Smooth muscle cell (in vitro differentiated cells): ENCODE results near the gene CEP131. TPM values are rescaled to one million over a fixed set of nuclear protein-coding genes. Genes with fewer than 3 reads are reported as not detected.

ENCODE experiments used
- DNase-seq: peaks from one replicate; lab custom pipeline; 2025; ENCODE audit not compliant: unreplicated experiment; lab: John Stamatoyannopoulos, UW
- H2AFZ ChIP-seq: fragments of 200-600 bp; sonication (generic); 2 replicates; pipeline ENCODE4 v1.6.0; 2016; ENCODE audit warnings: antibody characterized with exemption, low read depth, mild to moderate bottlenecking
- H3F3A ChIP-seq: fragments of 200-600 bp; sonication (generic); 2 replicates; pipeline ENCODE4 v1.6.0; 2017; ENCODE audit warnings: antibody characterized with exemption, low read depth
- H3K27ac ChIP-seq: fragments of 200-600 bp; sonication (generic); 2 replicates; pipeline ENCODE4 v1.5.1; 2016; ENCODE audit warnings: low read depth, mild to moderate bottlenecking
- H3K27me3 ChIP-seq: fragments of 200-600 bp; sonication (generic); 2 replicates; pipeline ENCODE4 v1.6.1; 2016; ENCODE audit warnings: low read depth, mild to moderate bottlenecking
- H3K36me3 ChIP-seq: fragments of 200-600 bp; sonication (generic); 2 replicates; pipeline ENCODE4 v1.5.1; 2016; ENCODE audit warnings: low read depth
- H3K4me1 ChIP-seq: fragments of 200-600 bp; sonication (generic); 2 replicates; pipeline ENCODE4 v1.5.1; 2016; ENCODE audit warnings: low read depth
- H3K4me2 ChIP-seq: fragments of 200-600 bp; sonication (generic); 2 replicates; pipeline ENCODE4 v1.6.0; 2016; ENCODE audit warnings: mild to moderate bottlenecking
- H3K4me3 ChIP-seq: fragments of 200-600 bp; sonication (generic); 2 replicates; pipeline ENCODE4 v1.5.1; 2016; ENCODE audit warnings: mild to moderate bottlenecking
- H3K79me2 ChIP-seq: fragments of 200-600 bp; sonication (generic); 2 replicates; pipeline ENCODE4 v1.6.0; 2016; ENCODE audit warnings: low read depth, mild to moderate bottlenecking
- H3K9ac ChIP-seq: fragments of 200-600 bp; sonication (generic); 2 replicates; pipeline ENCODE4 v1.6.0; 2016; ENCODE audit warnings: low read depth
- H3K9me3 ChIP-seq: fragments of 200-600 bp; sonication (generic); replicated peaks from 2 replicates; pipeline ENCODE4 v1.5.1; 2016; ENCODE audit warnings: low read depth
- H4K20me1 ChIP-seq: fragments of 200-600 bp; sonication (generic); 2 replicates; pipeline ENCODE4 v1.6.0; 2016; ENCODE audit warnings: low read depth
- WGBS: methylation state at CpG from one replicate; pipeline ENCODE4 v1.1.7; 2016; ENCODE audit warnings: low lambda C conversion rate; 5-methylcytosine and 5-hydroxymethylcytosine counted together
- polyA plus RNA-seq: library from polyadenylated mRNA; unstranded; fragments of >200 nt; fragmentation: Nextera tagmentation; extraction: Ambion mirVana; gene quantifications from 2 replicates; pipeline ENCODE4 v1.2.1, GENCODE V29; 2016
- total RNA-seq: library from RNA; depleted of rRNA; stranded (reverse); fragments of >200 nt; gene quantifications from 2 replicates; pipeline ENCODE4 v1.2.3, GENCODE V29; 2014
- TF ChIP-seq, protein P1 (sequence below): fragments of 200-600 bp; sonication (generic); IDR thresholded peaks from 2 replicates; pipeline ENCODE4 v1.5.1; 2017; ENCODE audit warnings: borderline replicate concordance, mild to moderate bottlenecking, antibody characterized with exemption; ENCODE audit not compliant: insufficient read depth, poor library complexity, severe bottlenecking

Gene CEP131
- total and polyA plus RNA-seq, 2 experiments from 2014 or later: 3.0 to 13.4 TPM

DNA sequence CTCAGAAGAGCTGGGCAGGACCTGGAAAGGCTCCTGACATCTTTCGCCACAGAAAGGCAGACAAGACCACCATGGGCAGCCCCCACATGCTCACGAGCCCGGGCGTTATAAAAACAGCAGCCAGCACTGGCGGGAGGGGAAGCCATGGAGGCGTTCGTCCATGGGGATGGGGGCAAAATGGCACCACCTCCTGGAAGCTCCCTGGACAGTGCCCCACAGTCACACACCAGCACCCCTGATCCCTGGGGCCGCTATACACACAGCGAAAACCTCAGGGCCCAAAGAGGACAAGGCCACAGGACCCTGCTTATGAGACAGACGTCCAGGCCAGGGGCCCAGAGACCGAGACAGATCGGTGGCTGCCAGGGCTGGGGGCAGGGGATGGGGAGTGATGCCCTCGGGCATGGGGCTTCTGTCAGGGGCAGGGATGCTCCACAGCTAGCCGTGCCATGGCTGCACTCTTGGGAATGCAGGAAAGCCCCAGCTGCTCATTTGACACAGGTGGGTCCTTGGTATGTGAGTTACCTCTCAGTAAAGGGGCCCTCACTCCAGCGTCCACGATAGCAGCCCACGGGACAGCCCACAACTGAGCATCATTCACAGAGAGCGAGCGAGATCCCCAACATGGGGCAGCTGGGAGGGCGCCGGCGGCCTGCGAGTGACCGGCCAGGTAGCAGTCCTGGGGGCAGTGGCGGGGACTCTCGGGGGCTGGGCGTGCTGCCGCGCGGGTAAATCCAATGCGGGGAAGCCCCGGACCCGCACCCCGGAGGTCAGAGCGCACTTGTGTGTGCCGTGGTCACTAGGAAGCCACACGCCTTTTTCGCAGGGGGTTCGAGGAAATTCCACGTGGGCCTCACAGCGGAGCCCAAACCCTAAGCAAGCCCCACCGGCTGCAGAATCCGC is 63.8 kb downstream of the CEP131 start:
- Histone ChIP-seq H3K79me2 (no peaks in the 10 kb centered on the region), H3K4me2 (no peak overlapping the region), H3K9ac (no peak overlapping the region), H3K27ac (no peak overlapping the region), H2AFZ (no peak overlapping the region), H4K20me1 (no peaks in the 10 kb centered on the region), H3K4me1 (no peaks in the 10 kb centered on the region), H3K4me3 (no peak overlapping the region), H3K36me3 (no peaks in the 10 kb centered on the region), H3F3A (no peaks in the 10 kb centered on the region), H3K9me3 (no peaks in the 10 kb centered on the region), H3K27me3 (no peaks in the 10 kb centered on the region)
- WGBS: 95% methylated on average over 36 of the region's 43 CpGs
- DNase-seq: no peak
- TF ChIP-seq, protein P1, sequence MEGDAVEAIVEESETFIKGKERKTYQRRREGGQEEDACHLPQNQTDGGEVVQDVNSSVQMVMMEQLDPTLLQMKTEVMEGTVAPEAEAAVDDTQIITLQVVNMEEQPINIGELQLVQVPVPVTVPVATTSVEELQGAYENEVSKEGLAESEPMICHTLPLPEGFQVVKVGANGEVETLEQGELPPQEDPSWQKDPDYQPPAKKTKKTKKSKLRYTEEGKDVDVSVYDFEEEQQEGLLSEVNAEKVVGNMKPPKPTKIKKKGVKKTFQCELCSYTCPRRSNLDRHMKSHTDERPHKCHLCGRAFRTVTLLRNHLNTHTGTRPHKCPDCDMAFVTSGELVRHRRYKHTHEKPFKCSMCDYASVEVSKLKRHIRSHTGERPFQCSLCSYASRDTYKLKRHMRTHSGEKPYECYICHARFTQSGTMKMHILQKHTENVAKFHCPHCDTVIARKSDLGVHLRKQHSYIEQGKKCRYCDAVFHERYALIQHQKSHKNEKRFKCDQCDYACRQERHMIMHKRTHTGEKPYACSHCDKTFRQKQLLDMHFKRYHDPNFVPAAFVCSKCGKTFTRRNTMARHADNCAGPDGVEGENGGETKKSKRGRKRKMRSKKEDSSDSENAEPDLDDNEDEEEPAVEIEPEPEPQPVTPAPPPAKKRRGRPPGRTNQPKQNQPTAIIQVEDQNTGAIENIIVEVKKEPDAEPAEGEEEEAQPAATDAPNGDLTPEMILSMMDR: no peak

GRCh38 chr17:81157848-81158687 is 64.7 kb downstream of the CEP131 start:
- no peaks in the 10 kb centered on the region for H3K4me1 ChIP-seq
- TF ChIP-seq, protein P1: no peak
- 93% methylated on average over 39 of the region's 39 CpGs for WGBS
- H3K9me3 ChIP-seq: no peaks in the 10 kb centered on the region
- H4K20me1 ChIP-seq: no peaks in the 10 kb centered on the region
- DNase-seq: no peak
- H3F3A ChIP-seq: no peaks in the 10 kb centered on the region
- H3K27ac ChIP-seq: no peak overlapping the region
- no peak overlapping the region for H2AFZ ChIP-seq
- no peak overlapping the region for H3K4me3 ChIP-seq
- H3K79me2 ChIP-seq: no peaks in the 10 kb centered on the region
- H3K9ac ChIP-seq: no peak overlapping the region
- no peaks in the 10 kb centered on the region for H3K36me3 ChIP-seq
- no peaks in the 10 kb centered on the region for H3K27me3 ChIP-seq
- no peak overlapping the region for H3K4me2 ChIP-seq

GRCh38 chr17:81156866-81157805 is 65.6 kb downstream of the CEP131 start:
- no peak overlapping the region for H3K9ac ChIP-seq
- H3K27me3 ChIP-seq: no peaks in the 10 kb centered on the region
- H3K79me2 ChIP-seq: no peaks in the 10 kb centered on the region
- H3K9me3 ChIP-seq: no peaks in the 10 kb centered on the region
- no peaks in the 10 kb centered on the region for H3K36me3 ChIP-seq
- no peaks in the 10 kb centered on the region for H4K20me1 ChIP-seq
- 94% methylated on average over 38 of the region's 38 CpGs for WGBS
- H2AFZ ChIP-seq: no peak overlapping the region
- no peak overlapping the region for H3K4me2 ChIP-seq
- H3K4me3 ChIP-seq: no peak overlapping the region
- H3K4me1 ChIP-seq: no peaks in the 10 kb centered on the region
- no peak overlapping the region for H3K27ac ChIP-seq
- DNase-seq: no peak
- no peaks in the 10 kb centered on the region for H3F3A ChIP-seq
- TF ChIP-seq, protein P1: no peak
